Right lobe of liver (tissue), 4 donors: ENCODE measurements around the gene CAP2.

Source experiments
- POLR2A ChIP-seq: fragments of 450-650 bp; IDR thresholded peaks from one replicate; pipeline ENCODE4 v1.6.1; 2017; ENCODE audit warnings: antibody characterized with exemption, mild to moderate bottlenecking
- TF ChIP-seq, protein P1 (sequence below), 4 donors: fragments of 200-600 bp in 3 of 4; fragments of 450-650 bp in 1 of 4; IDR thresholded peaks; one replicate each; pipeline versions ENCODE4 v1.5.1 to v1.8.0; 2016 to 2022; ENCODE audit warnings: antibody characterized with exemption in 4 of 4, mild to moderate bottlenecking in 2 of 4
- donor health status: DM: no; HTN: no; CAD: no.
- donor health status: DM: no; HTN: no; CAD: no.
- donor health status: DM: no; HTN: yes; CAD: no.

DNA sequence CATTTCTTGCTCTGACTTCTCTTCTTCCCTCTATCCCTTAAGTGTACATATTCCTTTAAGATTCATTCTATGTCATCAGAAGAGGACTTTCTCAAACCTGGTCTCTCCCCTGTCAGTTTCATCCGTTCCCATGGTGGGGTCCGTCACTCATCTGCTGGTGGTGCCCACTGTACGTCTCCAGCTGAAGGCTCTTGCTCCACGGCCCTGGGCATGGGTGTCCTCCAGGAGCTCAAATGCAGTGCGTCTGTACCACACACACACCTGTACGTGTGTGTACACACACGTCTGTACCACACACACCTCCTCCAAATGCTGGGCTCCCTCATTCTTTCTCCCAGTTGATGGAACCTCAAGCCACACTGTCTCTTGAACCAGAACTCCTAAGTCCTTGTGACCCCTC lies 85.6 kb downstream of the CAP2 start:
- TF ChIP-seq, protein P1, sequence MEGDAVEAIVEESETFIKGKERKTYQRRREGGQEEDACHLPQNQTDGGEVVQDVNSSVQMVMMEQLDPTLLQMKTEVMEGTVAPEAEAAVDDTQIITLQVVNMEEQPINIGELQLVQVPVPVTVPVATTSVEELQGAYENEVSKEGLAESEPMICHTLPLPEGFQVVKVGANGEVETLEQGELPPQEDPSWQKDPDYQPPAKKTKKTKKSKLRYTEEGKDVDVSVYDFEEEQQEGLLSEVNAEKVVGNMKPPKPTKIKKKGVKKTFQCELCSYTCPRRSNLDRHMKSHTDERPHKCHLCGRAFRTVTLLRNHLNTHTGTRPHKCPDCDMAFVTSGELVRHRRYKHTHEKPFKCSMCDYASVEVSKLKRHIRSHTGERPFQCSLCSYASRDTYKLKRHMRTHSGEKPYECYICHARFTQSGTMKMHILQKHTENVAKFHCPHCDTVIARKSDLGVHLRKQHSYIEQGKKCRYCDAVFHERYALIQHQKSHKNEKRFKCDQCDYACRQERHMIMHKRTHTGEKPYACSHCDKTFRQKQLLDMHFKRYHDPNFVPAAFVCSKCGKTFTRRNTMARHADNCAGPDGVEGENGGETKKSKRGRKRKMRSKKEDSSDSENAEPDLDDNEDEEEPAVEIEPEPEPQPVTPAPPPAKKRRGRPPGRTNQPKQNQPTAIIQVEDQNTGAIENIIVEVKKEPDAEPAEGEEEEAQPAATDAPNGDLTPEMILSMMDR (IDR thresholded peaks at IDR 0.05), result no peak
- TF ChIP-seq POLR2A, result no peak
